Measurements from ENCODE around the gene GPR137C. TPM values are rescaled to one million over a fixed set of nuclear protein-coding genes. Genes with fewer than 3 reads are reported as not detected.

The GPR137C gene
- total RNA-seq, 4 donors from 2014 or later = 0.22 to 1.2 (median 0.71) TPM

DNA sequence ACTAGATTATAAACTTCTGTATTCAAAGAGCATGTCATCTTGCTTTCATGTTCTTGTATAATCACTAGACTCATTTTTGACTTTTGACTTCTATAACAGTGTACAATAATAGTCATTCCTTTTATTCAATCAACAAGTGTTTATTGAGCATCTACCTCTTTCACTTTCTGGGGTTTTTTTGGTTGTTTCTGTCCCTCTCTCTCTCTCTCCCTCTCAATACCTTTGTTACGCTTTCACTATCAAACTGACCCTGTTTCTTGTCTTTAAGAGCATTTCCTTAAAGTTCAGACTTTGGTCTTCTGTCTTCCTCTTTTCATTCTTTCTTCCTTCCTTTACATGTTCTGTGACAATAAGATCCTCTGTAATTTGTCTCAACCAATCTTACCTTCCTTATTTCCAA, 49.5 kb downstream of the GPR137C start:
- TF ChIP-seq EP300 (IDR thresholded peaks at IDR 0.05) (no peak), POLR2A (IDR thresholded peaks at IDR 0.05) (no peak)
- TF ChIP-seq, protein P1, sequence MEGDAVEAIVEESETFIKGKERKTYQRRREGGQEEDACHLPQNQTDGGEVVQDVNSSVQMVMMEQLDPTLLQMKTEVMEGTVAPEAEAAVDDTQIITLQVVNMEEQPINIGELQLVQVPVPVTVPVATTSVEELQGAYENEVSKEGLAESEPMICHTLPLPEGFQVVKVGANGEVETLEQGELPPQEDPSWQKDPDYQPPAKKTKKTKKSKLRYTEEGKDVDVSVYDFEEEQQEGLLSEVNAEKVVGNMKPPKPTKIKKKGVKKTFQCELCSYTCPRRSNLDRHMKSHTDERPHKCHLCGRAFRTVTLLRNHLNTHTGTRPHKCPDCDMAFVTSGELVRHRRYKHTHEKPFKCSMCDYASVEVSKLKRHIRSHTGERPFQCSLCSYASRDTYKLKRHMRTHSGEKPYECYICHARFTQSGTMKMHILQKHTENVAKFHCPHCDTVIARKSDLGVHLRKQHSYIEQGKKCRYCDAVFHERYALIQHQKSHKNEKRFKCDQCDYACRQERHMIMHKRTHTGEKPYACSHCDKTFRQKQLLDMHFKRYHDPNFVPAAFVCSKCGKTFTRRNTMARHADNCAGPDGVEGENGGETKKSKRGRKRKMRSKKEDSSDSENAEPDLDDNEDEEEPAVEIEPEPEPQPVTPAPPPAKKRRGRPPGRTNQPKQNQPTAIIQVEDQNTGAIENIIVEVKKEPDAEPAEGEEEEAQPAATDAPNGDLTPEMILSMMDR (IDR thresholded peaks at IDR 0.05) = no peak
- DNase-seq (ENCODE audit: low spot score in 2 of 2) = no peak
- Histone ChIP-seq H3K4me3 (no peak overlapping the region), H3K4me1 (no peaks in the 10 kb centered on the region), H3K27ac (no peak overlapping the region), H3K36me3 (no peaks in the 10 kb centered on the region), H3K27me3 (no peaks in the 10 kb centered on the region), H3K9me3 (peaks cover 0 to 16% (median 4%) of the 10 kb centered on the region in 4 donors)
- WGBS, 2 donors = 84 to 90% methylated on average over 1 of the region's 1 CpG

DNA sequence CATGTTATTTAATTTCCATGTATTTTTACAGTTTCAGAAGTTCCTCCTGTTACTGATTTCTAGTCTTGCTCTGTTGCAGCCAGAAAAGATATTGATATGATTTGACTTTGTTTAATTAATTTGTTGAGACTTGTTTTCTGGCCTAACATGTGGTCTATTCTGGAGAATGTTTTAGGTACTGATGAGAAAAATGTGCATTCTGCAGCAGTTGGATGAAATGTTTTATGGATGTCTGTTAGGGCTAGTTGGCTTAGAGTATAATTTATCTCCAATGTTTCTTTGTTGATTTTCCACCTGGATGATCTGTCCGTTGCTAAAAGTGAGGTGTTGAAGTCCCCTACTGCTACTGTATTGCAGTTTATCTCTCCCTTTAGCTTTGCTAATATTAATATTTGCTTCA, 54.4 kb downstream of the GPR137C start:
- WGBS, 2 donors = 77 to 85% methylated on average over 1 of the region's 1 CpG
- Histone ChIP-seq H3K27me3 (no peaks in the 10 kb centered on the region), H3K9me3 (peaks cover 0 to 16% (median 4%) of the 10 kb centered on the region in 4 donors), H3K27ac (no peak overlapping the region), H3K36me3 (no peaks in the 10 kb centered on the region), H3K4me1 (no peaks in the 10 kb centered on the region), H3K4me3 (no peak overlapping the region)
- TF ChIP-seq POLR2A (IDR thresholded peaks at IDR 0.05) (no peak), EP300 (IDR thresholded peaks at IDR 0.05) (no peak)
- TF ChIP-seq, protein P1 (IDR thresholded peaks at IDR 0.05) = no peak
- DNase-seq (ENCODE audit: low spot score in 2 of 2) = no peak

DNA sequence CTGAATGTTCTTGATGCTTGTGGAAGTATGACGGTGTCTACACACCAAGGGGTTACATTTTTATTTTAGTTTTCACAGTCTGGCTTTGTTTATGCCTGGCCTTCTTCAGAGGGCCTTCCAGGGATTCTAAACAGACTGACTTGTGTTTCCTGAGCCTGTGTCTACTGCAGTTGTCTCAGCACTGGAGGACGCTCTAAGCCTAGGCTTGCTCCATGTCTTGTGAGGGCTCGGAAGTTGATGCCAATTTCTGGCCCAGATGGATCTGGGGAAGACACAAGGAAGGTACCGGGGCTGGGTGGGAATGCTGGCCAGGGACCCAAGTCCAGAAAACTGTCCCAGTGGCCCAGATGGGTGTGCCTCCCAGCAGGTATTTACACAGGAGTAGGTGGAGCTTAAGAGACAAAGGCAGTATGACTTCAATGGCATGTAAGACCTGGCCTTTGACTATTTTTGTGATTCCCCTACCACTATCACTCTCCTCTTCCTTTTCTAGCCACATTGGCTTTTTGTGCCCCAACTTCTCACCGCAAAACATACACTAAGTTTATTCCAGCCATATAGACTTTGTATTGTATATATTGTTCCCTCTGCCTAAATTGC, 56.9 kb downstream of the GPR137C start:
- no peak overlapping the region for H3K4me3 ChIP-seq
- no peaks in the 10 kb centered on the region for H3K36me3 ChIP-seq
- H3K4me1 ChIP-seq = no peaks in the 10 kb centered on the region
- H3K27me3 ChIP-seq = no peaks in the 10 kb centered on the region
- H3K9me3 ChIP-seq = peaks cover 0 to 6% (median 3%) of the 10 kb centered on the region in 4 donors
- no peak for TF ChIP-seq POLR2A (IDR thresholded peaks at IDR 0.05)
- TF ChIP-seq EP300 (IDR thresholded peaks at IDR 0.05) = no peak
- TF ChIP-seq, protein P1 (IDR thresholded peaks at IDR 0.05) = no peak
- no peak overlapping the region for H3K27ac ChIP-seq
- no peak for DNase-seq (ENCODE audit: low spot score in 2 of 2)
- WGBS, 2 donors = 89 to 91% methylated on average over 5 of the region's 5 CpGs

DNA sequence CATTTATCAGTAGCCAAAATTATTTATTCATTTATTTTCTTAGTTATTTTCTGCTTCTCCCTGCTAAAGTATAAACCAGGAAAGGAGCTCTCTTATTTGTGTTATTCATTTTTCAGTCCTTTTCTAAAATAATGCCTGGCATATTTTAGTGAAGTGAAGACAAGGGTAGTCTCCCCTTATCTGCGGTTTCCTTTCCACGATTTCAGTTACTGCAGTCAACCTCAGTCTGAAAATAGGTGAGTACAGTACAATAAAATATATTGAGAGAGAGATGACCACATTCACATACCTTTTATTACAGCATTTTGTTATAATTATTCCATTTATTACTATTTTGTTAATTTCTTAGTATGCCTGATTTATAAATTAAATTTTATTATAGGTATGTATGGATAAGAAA, 57.6 kb downstream of the GPR137C start:
- H3K4me1 ChIP-seq = no peaks in the 10 kb centered on the region
- no peaks in the 10 kb centered on the region for H3K36me3 ChIP-seq
- H3K27me3 ChIP-seq = no peaks in the 10 kb centered on the region
- TF ChIP-seq, protein P1 (IDR thresholded peaks at IDR 0.05) = no peak
- TF ChIP-seq POLR2A (IDR thresholded peaks at IDR 0.05) (no peak), EP300 (IDR thresholded peaks at IDR 0.05) (no peak)
- H3K27ac ChIP-seq = no peak overlapping the region
- 96 to 97% methylated on average over 2 of the region's 2 CpGs for WGBS, 2 donors
- DNase-seq (ENCODE audit: low spot score in 2 of 2) = no peak
- H3K4me3 ChIP-seq = no peak overlapping the region
- H3K9me3 ChIP-seq = peaks cover 0 to 2% (median 0%) of the 10 kb centered on the region in 4 donors

DNA sequence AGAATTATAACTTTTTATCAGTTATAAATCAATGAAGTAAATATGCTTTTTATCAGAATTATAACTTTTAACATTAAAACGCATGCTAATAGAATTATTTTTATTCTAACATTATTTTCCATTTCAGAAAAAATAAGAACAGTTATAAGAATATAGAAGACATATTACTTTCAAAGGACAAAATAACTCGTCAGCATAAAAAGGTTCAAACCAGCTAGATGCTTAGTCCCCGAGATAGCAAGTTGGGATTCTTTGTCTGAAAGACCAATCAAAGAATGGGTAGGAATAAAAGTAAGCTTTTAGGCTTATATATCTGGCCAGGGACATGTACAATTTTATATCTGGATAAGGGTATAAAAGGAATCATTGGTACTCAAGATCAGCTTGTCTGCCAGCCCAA, 66.0 kb downstream of the GPR137C start:
- no peaks in the 10 kb centered on the region for H3K4me1 ChIP-seq
- H3K27ac ChIP-seq = no peak overlapping the region
- WGBS, 2 donors = 91 to 98% methylated on average over 3 of the region's 3 CpGs
- TF ChIP-seq EP300 (IDR thresholded peaks at IDR 0.05) (no peak), POLR2A (IDR thresholded peaks at IDR 0.05) (no peak)
- TF ChIP-seq, protein P1 (IDR thresholded peaks at IDR 0.05) = no peak
- no peaks in the 10 kb centered on the region for H3K27me3 ChIP-seq
- no peaks in the 10 kb centered on the region for H3K36me3 ChIP-seq
- H3K4me3 ChIP-seq = no peak overlapping the region
- DNase-seq (ENCODE audit: low spot score in 2 of 2) = no peak
- no peaks in the 10 kb centered on the region for H3K9me3 ChIP-seq

Data from tibial nerve (tissue), 4 donors.